Neuronal stem cell (in vitro differentiated cells): ENCODE data around the gene UGT1A3.
"Not testable (repeated sequence)": the region's sequence is repeated elsewhere in the genome, so short reads cannot be mapped to it uniquely, and the experiment has no call there.

Experiments used
- DNase-seq: peaks from one replicate; pipeline ENCODE4 v3.0.0-alpha.2; 2013; ENCODE audit warnings: low spot score
- H2AFZ ChIP-seq: one replicate; pipeline ENCODE4 v1.6.1; 2013; ENCODE audit warnings: mild to moderate bottlenecking, low read length, inconsistent platforms
- H2AK5ac ChIP-seq: 2 replicates; pipeline ENCODE4 v1.6.1; 2013; ENCODE audit warnings: low read depth, mild to moderate bottlenecking, inconsistent platforms, low read length, moderate library complexity, mixed read lengths
- H2BK120ac ChIP-seq: 2 replicates; pipeline ENCODE4 v1.6.1; 2013; ENCODE audit warnings: low read depth, mild to moderate bottlenecking, inconsistent platforms, low read length, moderate library complexity, mixed read lengths
- H2BK12ac ChIP-seq: one replicate; pipeline ENCODE4 v1.6.1; 2013; ENCODE audit warnings: low read length, inconsistent platforms
- H2BK15ac ChIP-seq: 2 replicates; pipeline ENCODE4 v1.6.1; 2013; ENCODE audit warnings: mild to moderate bottlenecking, low read length, inconsistent platforms, mixed read lengths
- H2BK5ac ChIP-seq: one replicate; pipeline ENCODE4 v1.6.1; 2013; ENCODE audit warnings: inconsistent platforms, mild to moderate bottlenecking, low read length, moderate library complexity
- H3K14ac ChIP-seq: one replicate; pipeline ENCODE4 v1.6.1; 2013; ENCODE audit warnings: low read length, inconsistent platforms
- H3K18ac ChIP-seq: 2 replicates; pipeline ENCODE4 v1.6.1; 2013; ENCODE audit warnings: low read length, inconsistent platforms
- H3K23ac ChIP-seq: 2 replicates; pipeline ENCODE4 v1.6.1; 2013; ENCODE audit warnings: low read depth, mild to moderate bottlenecking, mixed read lengths, low read length, inconsistent platforms; ENCODE audit not compliant: poor library complexity
- H3K27ac ChIP-seq: replicated peaks from 3 replicates; pipeline ENCODE4 v1.5.1; 2013; ENCODE audit warnings: low read length, inconsistent platforms
- H3K27me3 ChIP-seq, 3 experiments: 2 replicates each; pipeline ENCODE4 v1.6.1; 2013; ENCODE audit warnings: low read length in 3 of 3, mild to moderate bottlenecking in 2 of 3, inconsistent platforms in 1 of 3, low read depth in 1 of 3, mixed read lengths in 1 of 3, moderate library complexity in 1 of 3; ENCODE audit not compliant: control insufficient read depth in 3 of 3, insufficient read depth in 3 of 3
- H3K36me3 ChIP-seq, 2 donors: replicated peaks in 1 of 2; 2 replicates each; pipeline ENCODE4 v1.6.1; 2013; ENCODE audit warnings: low read length in 2 of 2; ENCODE audit not compliant: control insufficient read depth in 2 of 2, insufficient read depth in 2 of 2
- H3K4ac ChIP-seq: 2 replicates; pipeline ENCODE4 v1.6.1; 2013; ENCODE audit warnings: inconsistent platforms, mild to moderate bottlenecking, low read length, moderate library complexity
- H3K4me1 ChIP-seq, 2 donors: 1 replicate in 1 of 2; 2 replicates in 1 of 2; pipeline ENCODE4 v1.6.1; 2013; ENCODE audit warnings: low read length in 2 of 2, low read depth in 1 of 2; ENCODE audit not compliant: control insufficient read depth in 2 of 2, insufficient read depth in 1 of 2
- H3K4me2 ChIP-seq: one replicate; pipeline ENCODE4 v1.6.1; 2013; ENCODE audit warnings: mild to moderate bottlenecking, low read length, inconsistent platforms; ENCODE audit not compliant: insufficient read depth, poor library complexity, severe bottlenecking
- H3K4me3 ChIP-seq, 2 donors: 2 replicates each; pipeline ENCODE4 v1.5.1; 2013; ENCODE audit warnings: low read length in 2 of 2, mild to moderate bottlenecking in 2 of 2, inconsistent platforms in 1 of 2, moderate library complexity in 1 of 2
- H3K79me1 ChIP-seq: one replicate; pipeline ENCODE4 v1.6.1; 2013; ENCODE audit warnings: low read depth, mild to moderate bottlenecking, inconsistent platforms, low read length, moderate library complexity
- H3K9ac ChIP-seq: one replicate; pipeline ENCODE4 v1.6.1; 2013; ENCODE audit warnings: mild to moderate bottlenecking, low read depth, low read length, inconsistent platforms; ENCODE audit not compliant: poor library complexity
- H3K9me3 ChIP-seq, 2 donors: replicated peaks in 1 of 2; 2 replicates each; pipeline versions ENCODE3 to v1.6.1; 2013; ENCODE audit warnings: low read length in 2 of 2, mild to moderate bottlenecking in 2 of 2, inconsistent platforms in 1 of 2, low read depth in 1 of 2, mixed read lengths in 1 of 2, moderate library complexity in 1 of 2; ENCODE audit not compliant: control insufficient read depth in 2 of 2, insufficient read depth in 1 of 2
- H4K8ac ChIP-seq: one replicate; pipeline ENCODE4 v1.6.1; 2013; ENCODE audit warnings: low read depth, mild to moderate bottlenecking, inconsistent platforms, low read length, moderate library complexity
- H4K91ac ChIP-seq: one replicate; pipeline ENCODE4 v1.6.1; 2013; ENCODE audit warnings: low read length, low read depth, mild to moderate bottlenecking, inconsistent platforms; ENCODE audit not compliant: poor library complexity
- WGBS, 2 donors: extraction: QIAGEN DNeasy Blood & Tissue Kit; methylation state at CpG; one replicate each; pipeline ENCODE4 v1.1.7; 2013; ENCODE audit warnings: missing lambda C conversion rate in 2 of 2, mixed read lengths in 1 of 2; ENCODE audit not compliant: insufficient read length in 2 of 2, insufficient replicate concordance in 1 of 2; ENCODE audit errors: extremely low coverage in 2 of 2; 5-methylcytosine and 5-hydroxymethylcytosine counted together

UGT1A3 gene

GRCh38 chr2:233740870-233741269 is 12.0 kb downstream of the UGT1A3 start:
- Histone ChIP-seq H3K4me3 (no peak overlapping the region), H4K8ac (no peak overlapping the region), H3K4me2 (no peak overlapping the region), H3K27ac (no peak overlapping the region), H2AFZ (no peak overlapping the region), H3K4ac (no peak overlapping the region), H3K36me3 (no peaks in the 10 kb centered on the region), H3K4me1 (peaks cover 0 to 3% of the 10 kb centered on the region in 2 donors), H4K91ac (no peak overlapping the region), H2BK5ac (no peak overlapping the region), H3K23ac (no peak overlapping the region), H3K79me1 (no peaks in the 10 kb centered on the region), H3K18ac (no peak overlapping the region), H3K9me3 (peaks cover 3 to 9% of the 10 kb centered on the region in 2 donors), H2AK5ac (no peak overlapping the region), H3K14ac (no peak overlapping the region), H3K27me3 (no peaks in the 10 kb centered on the region), H2BK120ac (no peak overlapping the region), H3K9ac (no peak overlapping the region), H2BK12ac (no peak overlapping the region), H2BK15ac (no peak overlapping the region)
- WGBS, 2 donors: no CpG with 5 or more reads among the region's 2 CpGs
- DNase-seq: no peak

DNA sequence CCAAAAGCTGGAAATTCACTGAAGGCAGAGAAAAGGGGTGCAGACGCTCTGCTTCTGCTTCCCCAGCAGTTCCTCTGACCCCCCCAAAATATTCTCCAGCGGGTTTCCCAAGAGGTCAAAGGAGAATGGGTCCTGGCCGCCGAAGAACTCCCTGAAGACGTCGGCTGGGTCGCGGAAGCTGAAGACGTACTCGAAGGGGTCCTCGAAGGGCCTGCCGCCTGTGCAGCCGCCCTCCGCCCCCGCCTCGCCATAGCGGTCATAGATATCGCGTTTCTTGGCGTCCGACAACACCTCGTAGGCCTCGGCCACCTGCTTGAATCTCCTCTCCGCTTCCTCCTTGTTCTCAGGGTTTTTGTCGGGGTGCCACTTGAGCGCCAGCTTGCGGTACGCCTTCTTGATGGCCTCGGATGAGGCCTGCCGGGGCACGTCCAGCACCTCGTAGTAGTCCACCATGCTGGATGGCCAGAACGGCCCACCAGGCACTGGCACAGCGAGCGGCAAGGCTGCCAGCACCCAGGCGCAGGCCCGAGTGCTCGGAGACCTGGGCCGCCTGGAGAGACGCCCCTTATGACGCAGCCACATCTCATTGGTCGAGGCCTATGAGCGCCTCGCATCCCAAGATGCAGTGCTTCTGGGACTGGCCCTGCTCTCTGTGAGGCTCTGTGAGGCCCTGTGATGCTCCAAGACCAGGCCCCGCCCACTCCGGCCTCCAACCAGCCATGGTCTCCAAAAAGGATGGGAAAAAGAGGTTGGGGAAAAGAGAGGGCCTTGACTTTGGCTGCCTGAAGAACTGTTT is 14.8 kb downstream of the UGT1A3 start:
- H4K8ac ChIP-seq: no peak overlapping the region
- H3K18ac ChIP-seq: peak overlapping the region; percentile 80
- no peak overlapping the region for H3K9ac ChIP-seq
- no peak overlapping the region for H2BK12ac ChIP-seq
- no peaks in the 10 kb centered on the region for H3K4me1 ChIP-seq
- peak overlapping the region; percentile 75 for H2AK5ac ChIP-seq
- peaks cover 0 to 3% of the 10 kb centered on the region in 2 donors for H3K9me3 ChIP-seq
- H2AFZ ChIP-seq: no peak overlapping the region
- peak overlapping the region; percentile 36 for H2BK5ac ChIP-seq
- H3K36me3 ChIP-seq: no peaks in the 10 kb centered on the region
- H3K27ac ChIP-seq: no peak overlapping the region
- WGBS, 2 donors: no CpG with 5 or more reads among the region's 46 CpGs
- H3K14ac ChIP-seq: no peak overlapping the region
- peak overlapping the region; percentile 15 for H3K4me2 ChIP-seq
- H4K91ac ChIP-seq: no peak overlapping the region
- no peak overlapping the region for H3K4ac ChIP-seq
- no peak overlapping the region for H2BK15ac ChIP-seq
- DNase-seq: no peak
- H3K23ac ChIP-seq: peak overlapping the region; percentile 90
- peak overlapping the region in 1 of 2 donors; percentile 56 for H3K4me3 ChIP-seq
- peak overlapping the region; percentile 58 for H2BK120ac ChIP-seq
- H3K27me3 ChIP-seq: no peaks in the 10 kb centered on the region
- H3K79me1 ChIP-seq: no peaks in the 10 kb centered on the region

DNA sequence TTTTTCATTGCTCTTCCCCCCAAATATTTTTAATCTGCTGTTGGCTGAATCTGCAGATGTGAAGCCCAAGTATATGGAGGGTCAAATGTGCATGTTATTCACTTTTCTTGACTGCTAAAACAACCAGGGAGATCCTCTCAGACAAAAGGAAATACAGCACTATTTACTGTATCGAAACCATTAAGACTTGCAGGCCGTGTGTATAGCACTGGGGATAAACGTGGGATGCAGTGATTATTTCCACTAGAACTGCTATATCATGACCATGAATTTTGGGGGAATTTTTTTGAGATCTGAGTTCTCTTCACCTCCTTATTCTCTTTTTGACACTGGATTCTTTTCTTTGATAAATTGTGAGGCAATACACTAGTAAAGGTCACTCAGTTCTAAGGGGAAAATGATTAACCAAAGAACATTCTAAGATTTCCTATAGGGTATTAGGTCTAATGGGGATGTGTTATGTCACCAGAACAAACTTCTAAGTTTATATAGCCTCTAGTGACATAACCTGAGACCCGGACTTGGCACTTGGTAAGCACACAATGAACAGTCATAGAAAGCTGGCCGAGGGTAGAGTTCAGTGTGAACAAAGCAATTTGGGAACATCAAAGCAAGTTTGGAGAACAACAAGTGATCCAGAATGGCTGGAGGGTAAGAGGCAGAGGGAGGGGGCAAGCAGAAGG is 16.4 kb downstream of the UGT1A3 start:
- H4K91ac ChIP-seq: no peak overlapping the region
- no peaks in the 10 kb centered on the region for H3K4me1 ChIP-seq
- H3K79me1 ChIP-seq: no peaks in the 10 kb centered on the region
- H3K36me3 ChIP-seq: no peaks in the 10 kb centered on the region
- H3K23ac ChIP-seq: no peak overlapping the region
- no peak overlapping the region for H2BK12ac ChIP-seq
- no peak overlapping the region for H3K27ac ChIP-seq
- H3K4ac ChIP-seq: no peak overlapping the region
- peaks cover 0 to 3% of the 10 kb centered on the region in 2 donors for H3K9me3 ChIP-seq
- no peak overlapping the region for H3K9ac ChIP-seq
- H4K8ac ChIP-seq: no peak overlapping the region
- H3K18ac ChIP-seq: no peak overlapping the region
- no peak overlapping the region for H3K14ac ChIP-seq
- no peak overlapping the region for H2AFZ ChIP-seq
- no peak for DNase-seq
- H2BK5ac ChIP-seq: no peak overlapping the region
- no CpG with 5 or more reads among the region's 5 CpGs for WGBS, 2 donors
- no peak overlapping the region for H2AK5ac ChIP-seq
- H2BK15ac ChIP-seq: no peak overlapping the region
- no peak overlapping the region for H3K4me3 ChIP-seq
- no peaks in the 10 kb centered on the region for H3K27me3 ChIP-seq
- H2BK120ac ChIP-seq: no peak overlapping the region
- no peak overlapping the region for H3K4me2 ChIP-seq

- H3K18ac ChIP-seq, H3K4ac ChIP-seq, H3K79me1 ChIP-seq, H3K36me3 ChIP-seq, H2BK120ac ChIP-seq, H3K4me3 ChIP-seq, H4K91ac ChIP-seq, DNase-seq, H2AK5ac ChIP-seq, H4K8ac ChIP-seq, H3K27ac ChIP-seq, H2BK15ac ChIP-seq, H2BK12ac ChIP-seq, H3K27me3 ChIP-seq, H3K9ac ChIP-seq, H3K9me3 ChIP-seq, H2AFZ ChIP-seq, H3K4me2 ChIP-seq, H3K4me1 ChIP-seq, H2BK5ac ChIP-seq, H3K23ac ChIP-seq, H3K14ac ChIP-seq: not testable (repeated sequence)
- no CpG with 5 or more reads among the region's 2 CpGs for WGBS, 2 donors
Measured at GRCh38 chr2:233745838-233746237, 17.0 kb downstream of the UGT1A3 start.
